K562 (cell line): ENCODE data around the gene SULT1B1.

Experiments
- CREB1 ChIP-seq, 2 experiments: sonication (generic) in 1 of 2; formaldehyde crosslinking in 1 of 2; IDR thresholded peaks; 2 replicates each; pipeline versions ENCODE4 v1.6.1 to v1.8.0; 2012 to 2022; ENCODE audit warnings: inconsistent platforms in 1 of 2, mild to moderate bottlenecking in 1 of 2, missing genetic modification reagents in 1 of 2, moderate library complexity in 1 of 2
- CTCF ChIP-seq, 3 experiments: IDR thresholded peaks in 2 of 3; conservative IDR thresholded peaks in 1 of 3; 2 replicates each; pipeline ENCODE4 v1.5.1; 2011 to 2012; ENCODE audit warnings: low read length in 3 of 3, mild to moderate bottlenecking in 3 of 3, control low read depth in 2 of 3, improper control_type of control experiment in 1 of 3, inconsistent platforms in 1 of 3, low read depth in 1 of 3, mixed read lengths in 1 of 3, moderate library complexity in 1 of 3; ENCODE audit not compliant: insufficient read depth in 2 of 3
- HDGF ChIP-seq: fragments of 450-650 bp; IDR thresholded peaks from 2 replicates; pipeline ENCODE4 v1.6.1; 2016
- MNT ChIP-seq, 2 experiments: fragments of 450-650 bp; conservative IDR thresholded peaks; 2 replicates each; pipeline ENCODE4 v1.6.1; 2017; ENCODE audit warnings: mild to moderate bottlenecking in 2 of 2, moderate library complexity in 2 of 2
- MYC ChIP-seq, 2 experiments: fragments of 250-450 bp in 1 of 2; sonication (Bioruptor Pico) in 1 of 2; IDR thresholded peaks; 2 replicates each; pipeline versions ENCODE4 v1.5.1 to v1.6.1; 2012 to 2021; ENCODE audit warnings: low read depth in 2 of 2, borderline replicate concordance in 1 of 2, improper control_type of control experiment in 1 of 2, low read length in 1 of 2, mild to moderate bottlenecking in 1 of 2, moderate library complexity in 1 of 2
- RBFOX2 ChIP-seq: fragments of 200-400 bp; formaldehyde crosslinking; IDR thresholded peaks from 2 replicates; pipeline ENCODE4 v1.6.1; 2017; ENCODE audit warnings: low read depth, mild to moderate bottlenecking, low read length, moderate library complexity

- TF ChIP-seq RBFOX2 (no peak), HDGF (no peak), MNT (conservative IDR thresholded peaks at IDR 0.05) (no peak), MYC (IDR thresholded peaks at IDR 0.05; ENCODE audit: low read depth, low read length) (no peak), MYC (CRISPR knock-in tag; IDR thresholded peaks at IDR 0.05; ENCODE audit: borderline replicate concordance, low read depth) (no peak), CTCF (IDR thresholded peaks at IDR 0.05 in 2 of 3, conservative IDR thresholded peaks at IDR 0.05 in 1 of 3; ENCODE audit: insufficient read depth in 2 of 3, low read depth in 1 of 3, low read length in 3 of 3) (no peak), CREB1 (IDR thresholded peaks at IDR 0.05) (no peak), CREB1 (CRISPR knock-in tag; IDR thresholded peaks at IDR 0.05) (no peak)
Observed at GRCh38 chr4:69749771-69750170, 10.6 kb downstream of the SULT1B1 start.
